NOMO-1 treated with DMSO at 0.1 percent for 48 hours (cell line): ENCODE results near the gene ARHGAP23.

Experiments used
- DNase-seq: peaks from one replicate; lab custom pipeline; 2025; ENCODE audit not compliant: unreplicated experiment; lab: John Stamatoyannopoulos, UW

Gene ARHGAP23, protein sequence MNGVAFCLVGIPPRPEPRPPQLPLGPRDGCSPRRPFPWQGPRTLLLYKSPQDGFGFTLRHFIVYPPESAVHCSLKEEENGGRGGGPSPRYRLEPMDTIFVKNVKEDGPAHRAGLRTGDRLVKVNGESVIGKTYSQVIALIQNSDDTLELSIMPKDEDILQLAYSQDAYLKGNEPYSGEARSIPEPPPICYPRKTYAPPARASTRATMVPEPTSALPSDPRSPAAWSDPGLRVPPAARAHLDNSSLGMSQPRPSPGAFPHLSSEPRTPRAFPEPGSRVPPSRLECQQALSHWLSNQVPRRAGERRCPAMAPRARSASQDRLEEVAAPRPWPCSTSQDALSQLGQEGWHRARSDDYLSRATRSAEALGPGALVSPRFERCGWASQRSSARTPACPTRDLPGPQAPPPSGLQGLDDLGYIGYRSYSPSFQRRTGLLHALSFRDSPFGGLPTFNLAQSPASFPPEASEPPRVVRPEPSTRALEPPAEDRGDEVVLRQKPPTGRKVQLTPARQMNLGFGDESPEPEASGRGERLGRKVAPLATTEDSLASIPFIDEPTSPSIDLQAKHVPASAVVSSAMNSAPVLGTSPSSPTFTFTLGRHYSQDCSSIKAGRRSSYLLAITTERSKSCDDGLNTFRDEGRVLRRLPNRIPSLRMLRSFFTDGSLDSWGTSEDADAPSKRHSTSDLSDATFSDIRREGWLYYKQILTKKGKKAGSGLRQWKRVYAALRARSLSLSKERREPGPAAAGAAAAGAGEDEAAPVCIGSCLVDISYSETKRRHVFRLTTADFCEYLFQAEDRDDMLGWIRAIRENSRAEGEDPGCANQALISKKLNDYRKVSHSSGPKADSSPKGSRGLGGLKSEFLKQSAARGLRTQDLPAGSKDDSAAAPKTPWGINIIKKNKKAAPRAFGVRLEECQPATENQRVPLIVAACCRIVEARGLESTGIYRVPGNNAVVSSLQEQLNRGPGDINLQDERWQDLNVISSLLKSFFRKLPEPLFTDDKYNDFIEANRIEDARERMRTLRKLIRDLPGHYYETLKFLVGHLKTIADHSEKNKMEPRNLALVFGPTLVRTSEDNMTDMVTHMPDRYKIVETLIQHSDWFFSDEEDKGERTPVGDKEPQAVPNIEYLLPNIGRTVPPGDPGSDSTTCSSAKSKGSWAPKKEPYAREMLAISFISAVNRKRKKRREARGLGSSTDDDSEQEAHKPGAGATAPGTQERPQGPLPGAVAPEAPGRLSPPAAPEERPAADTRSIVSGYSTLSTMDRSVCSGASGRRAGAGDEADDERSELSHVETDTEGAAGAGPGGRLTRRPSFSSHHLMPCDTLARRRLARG (N-terminal part only)

DNA sequence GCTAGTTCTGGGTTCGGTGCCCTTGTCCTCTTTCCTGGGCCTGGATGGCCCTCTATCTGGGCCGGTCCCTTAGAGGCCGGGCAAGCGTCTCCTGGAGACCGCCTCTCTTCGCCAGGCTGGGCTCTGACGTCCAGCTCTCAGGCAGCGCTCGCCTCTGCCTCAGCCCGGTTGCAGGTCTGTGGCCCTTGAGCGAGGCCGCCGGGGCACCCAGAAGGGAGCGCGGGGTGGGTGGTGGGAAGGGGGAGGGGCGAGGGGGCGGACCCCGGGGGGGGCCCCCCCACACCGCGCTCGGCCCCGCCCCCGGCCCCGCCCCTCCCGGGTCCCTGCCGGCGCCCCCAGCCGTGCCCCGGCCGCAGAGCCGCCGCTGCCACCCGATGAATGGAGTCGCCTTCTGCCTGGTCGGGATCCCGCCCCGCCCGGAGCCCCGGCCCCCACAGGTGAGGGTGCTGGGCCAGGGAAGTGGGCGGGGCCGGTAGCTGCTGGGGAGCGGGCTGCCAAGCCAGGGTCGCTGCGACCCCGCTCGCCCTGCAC lies at the start of gene ARHGAP23:
TSS of gene ARHGAP23 (plus strand) at position 353 of the 531 bp plus-strand sequence. CDS start at position 375, 22 bp downstream.
- DNase-seq = no peak

DNA sequence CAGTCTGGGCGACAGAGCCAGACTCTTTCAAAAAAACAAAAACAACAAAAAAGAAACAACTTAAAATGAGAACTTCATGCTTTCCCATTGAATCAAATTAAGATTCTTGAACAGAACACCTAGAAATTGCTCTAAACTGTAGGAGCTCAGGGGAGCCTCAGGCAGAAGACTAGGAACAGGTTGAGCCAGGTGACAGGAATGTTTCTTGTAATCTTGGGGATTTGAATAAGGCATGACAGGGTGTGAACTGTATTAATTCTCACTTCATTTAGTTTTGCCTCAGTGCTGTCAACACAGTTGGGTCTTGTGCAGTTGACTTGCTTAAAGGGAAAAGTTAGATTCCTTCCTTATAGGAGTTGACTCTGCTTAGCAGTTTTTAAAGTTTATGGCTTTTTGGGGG lies 48.8 kb upstream of the ARHGAP23 start:
- DNase-seq = no peak

DNA sequence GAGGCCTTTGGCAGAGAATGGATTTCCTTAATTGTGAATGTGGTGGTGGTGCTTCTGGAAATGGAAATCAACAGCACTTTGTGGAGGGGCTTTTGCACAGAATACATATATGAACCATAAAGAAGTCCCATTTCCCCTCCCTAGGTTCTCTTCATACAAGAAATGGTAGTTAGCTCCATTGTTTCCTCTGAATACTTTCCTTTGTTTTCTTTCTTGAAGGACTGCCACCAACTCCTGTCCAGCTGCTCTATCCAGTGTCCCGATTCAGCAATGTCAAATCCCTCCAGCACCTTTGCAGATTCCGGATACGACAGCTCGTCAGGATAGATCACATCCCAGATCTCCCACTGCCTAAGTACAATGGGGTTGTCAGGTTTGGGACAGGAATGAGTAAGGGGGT lies 33.2 kb upstream of the ARHGAP23 start:
- no peak for DNase-seq

DNA sequence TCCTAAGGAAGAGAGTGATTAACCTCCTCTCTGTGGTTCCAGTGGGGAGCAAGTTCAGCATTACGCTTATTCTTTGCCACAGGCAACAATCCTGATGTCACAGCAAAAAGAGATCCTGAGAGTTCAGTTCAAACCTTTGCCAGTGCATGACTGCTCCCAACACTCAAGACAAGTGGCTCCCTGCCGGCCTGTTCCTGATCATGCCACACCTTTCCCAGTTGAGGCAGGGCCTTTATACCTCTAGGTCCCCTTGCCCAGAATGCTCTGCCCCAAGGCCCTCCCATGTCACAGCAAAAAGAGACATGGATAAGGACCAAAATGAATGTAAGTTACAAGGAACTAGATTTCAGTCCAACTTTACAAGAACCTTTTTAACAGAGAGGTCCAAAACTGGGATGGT lies 31.0 kb upstream of the ARHGAP23 start:
- no peak for DNase-seq

DNA sequence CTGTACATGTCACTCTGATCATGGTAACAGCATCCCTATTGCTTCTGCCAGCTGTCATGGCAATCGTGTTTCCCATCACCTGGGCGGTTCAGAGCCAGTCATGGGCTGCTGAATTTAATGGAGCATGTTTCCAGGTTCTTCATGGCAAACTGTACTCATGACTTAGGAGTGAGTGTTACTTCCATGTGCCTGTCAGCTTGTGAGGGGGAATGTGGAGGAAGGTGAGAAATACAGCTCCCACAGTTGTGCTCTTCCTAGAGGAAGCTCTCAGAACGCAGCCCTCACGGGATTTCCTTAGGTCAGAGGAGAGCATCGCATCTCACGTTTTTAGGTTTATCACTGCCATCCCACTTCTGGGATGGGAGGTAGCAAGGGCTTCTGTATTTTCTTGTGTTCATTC lies 28.0 kb upstream of the ARHGAP23 start:
- DNase-seq = no peak

DNA sequence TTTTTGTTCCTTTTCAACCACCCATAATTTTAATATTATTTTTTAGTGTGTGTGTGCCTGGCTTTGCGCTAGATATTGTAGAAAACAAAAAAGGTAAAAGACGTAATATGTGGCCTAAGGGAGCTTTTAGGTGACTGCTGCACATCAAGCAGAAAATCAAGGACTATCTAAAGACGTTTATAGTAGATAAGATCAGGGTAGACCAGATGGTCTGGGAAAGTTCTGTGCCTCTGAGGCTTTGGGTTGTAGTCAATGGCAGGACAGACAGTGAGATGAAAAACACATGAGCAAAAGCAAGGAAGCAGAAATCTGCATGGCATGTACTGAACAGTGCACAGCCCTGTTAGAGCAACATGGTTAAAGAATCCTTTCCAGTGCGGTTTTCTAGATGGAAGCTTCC lies 26.8 kb upstream of the ARHGAP23 start:
- DNase-seq = no peak

DNA sequence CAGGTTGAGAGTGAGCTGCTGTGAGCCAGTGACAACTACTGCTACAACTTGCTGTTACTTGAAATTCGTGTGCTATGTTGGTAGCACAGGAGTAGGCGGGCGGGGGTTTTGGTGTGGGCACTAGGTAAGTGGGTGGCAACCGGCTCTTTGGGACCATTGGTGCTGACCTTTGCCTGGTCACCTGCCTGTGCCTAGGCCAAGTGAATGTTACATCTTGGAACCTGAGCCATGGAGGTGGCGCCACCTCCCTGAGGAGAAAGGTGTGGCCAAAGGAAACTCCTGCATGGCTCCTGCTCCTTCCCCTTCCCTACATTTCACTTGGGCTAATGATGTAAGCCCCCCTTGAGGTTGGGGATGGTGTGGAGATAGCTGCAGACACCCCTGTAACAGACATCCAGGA lies 25.4 kb upstream of the ARHGAP23 start:
- no peak for DNase-seq

DNA sequence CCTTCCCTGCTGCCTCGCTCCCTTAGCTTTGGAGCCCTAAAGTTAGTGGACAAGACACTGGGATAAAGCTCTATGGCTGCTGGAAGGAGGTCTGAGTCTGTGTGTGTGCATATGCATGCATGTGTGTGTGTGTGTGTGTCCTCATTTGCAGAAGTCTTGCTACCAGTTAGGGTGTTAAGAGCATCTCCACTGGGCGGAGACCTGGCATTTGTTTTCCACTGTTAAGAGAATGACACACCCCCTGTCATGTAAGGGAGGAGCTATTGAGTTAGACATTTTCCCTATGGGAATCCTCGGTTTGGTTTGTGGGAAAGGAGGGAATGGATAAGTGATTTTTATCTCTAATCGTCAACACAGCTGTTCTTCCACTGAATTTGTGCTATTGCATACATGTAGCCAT lies 24.8 kb upstream of the ARHGAP23 start:
- DNase-seq = no peak

DNA sequence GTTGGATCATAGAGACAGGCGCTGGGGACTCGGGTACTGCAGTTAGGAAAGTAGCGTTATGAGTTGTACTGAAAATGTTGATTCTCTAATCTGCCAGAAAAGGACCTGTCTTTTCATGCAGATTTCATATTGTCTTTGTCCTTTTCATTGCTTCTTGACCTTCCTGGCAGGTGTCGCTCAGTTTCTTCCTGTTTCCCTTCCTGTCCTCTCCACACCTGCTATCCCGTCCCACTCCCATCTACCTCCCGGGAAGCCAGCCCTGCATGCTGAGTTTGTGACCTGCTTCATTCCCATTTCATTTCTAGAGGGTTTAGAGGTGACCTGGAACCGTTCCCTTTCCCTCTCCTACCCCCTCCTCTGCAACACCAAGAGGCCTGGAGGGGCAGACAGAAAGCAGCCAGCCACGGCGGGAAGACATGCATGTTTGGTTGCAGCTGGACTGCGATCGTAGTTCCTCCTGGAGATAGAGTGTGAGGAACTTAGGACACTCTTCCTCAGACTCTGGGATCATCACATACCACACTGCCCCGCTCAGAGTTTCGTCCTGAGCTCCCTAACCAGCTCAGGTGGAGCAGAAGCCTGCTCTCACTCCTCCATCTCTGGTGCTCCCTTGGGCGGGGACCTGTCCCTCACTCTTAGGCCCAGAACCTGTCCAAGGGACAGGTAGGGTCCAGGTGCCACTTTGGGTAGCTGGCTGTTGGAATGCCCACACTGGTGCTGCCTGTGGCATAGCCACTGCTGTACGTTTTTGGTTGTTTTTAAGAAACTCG lies 23.9 kb upstream of the ARHGAP23 start:
- no peak for DNase-seq

DNA sequence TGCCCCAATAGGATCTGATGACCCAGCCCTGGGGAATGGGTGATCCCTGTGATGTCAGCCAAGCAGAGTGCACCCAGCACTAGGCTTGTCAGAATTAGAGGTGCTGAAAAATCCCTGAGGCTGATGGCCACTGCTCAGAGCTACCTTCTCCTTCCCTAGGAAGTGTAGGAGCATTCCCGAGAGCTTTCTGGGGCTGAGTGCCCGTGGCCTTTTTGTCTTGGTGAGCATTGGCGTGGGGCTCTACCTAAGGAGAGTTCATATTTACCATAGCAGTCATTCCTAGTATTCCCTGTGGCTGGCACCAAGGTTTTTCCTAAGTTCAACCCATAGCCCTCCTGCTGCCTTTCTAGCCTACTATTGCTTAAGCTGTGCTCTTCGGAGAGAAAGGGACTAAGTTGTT lies 22.6 kb upstream of the ARHGAP23 start:
- no peak for DNase-seq

DNA sequence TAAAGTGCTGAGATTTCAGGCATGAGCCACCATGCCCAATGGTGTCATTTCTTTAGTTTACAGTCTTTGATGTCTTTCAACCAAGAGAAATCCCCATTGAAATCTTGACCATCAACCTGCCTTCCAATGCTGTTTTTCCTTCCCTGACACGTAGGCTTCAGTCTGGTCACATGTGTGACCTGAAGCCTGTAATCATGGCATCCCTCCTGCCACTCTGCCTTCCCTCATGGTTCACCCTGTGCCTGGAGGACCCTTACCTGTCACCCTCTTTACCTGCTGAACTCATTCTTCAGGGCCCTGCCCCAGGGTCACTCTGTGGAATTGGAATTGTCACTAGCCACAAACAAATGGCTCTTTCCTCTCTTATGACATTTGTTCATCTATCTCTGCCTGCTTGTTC lies 18.1 kb upstream of the ARHGAP23 start:
- DNase-seq = no peak

DNA sequence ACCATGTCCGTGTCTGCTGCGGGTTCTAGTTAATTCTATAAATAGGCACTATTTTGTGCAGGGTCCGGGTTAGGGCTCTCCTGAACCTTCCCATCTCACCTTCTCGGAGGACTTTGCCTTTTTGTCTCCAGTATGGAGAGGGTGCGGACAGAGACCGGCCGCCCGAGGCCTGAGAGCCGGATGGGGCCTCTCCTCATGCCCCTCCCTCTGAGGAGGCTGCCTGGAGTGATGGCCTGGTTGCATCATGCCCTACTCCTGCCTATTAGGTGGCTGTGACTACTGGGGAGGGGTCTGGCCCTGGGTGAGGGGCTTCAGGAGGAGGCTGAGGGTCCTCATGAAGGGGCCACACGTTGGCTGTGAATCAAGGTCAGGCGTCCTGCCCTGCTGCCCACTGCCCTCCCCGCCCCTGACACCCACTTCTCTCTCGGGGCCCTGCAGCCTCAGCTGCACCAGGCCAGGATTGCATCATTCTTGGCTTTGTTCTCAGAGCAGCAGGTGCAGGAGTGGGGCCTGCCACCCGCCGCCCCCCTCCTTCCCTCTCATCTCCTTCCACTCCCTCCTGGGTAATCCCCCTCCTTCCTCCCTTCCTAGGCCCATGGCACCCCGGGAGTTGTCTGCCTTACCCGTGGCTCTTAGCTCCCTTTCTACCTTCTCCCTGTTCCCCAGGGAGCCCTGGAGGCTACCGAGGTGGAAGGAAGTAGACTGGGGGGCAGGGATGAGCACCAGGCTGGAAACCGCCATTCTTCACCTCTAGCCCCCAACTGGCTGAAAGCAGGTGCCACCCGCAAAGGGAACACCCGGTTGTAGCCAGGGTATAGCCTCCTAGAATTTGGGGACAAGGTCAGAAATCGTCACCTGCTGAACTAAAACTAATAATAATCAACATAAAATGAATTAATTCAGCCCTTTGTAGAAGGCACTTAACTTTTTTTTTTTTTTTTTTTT lies 12.7 kb upstream of the ARHGAP23 start:
- peak; percentile 45 for DNase-seq

DNA sequence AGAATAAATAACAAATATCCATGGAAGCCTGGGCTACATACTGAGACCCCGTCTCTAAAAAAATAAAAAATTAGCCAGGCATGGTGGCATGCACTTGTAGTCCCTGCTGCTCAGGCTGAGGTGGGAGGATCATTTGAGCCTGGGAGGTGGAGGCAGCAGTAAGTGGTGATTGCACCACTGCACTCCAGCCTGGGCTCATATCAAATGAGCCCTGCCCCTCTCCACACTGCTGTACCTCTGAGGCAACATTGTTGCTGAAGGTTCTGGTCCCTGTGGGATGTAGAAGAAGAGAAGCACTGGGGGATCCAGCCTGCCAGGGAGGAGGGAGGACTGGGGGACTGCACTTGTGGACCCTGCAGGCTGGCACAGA lies 11.4 kb upstream of the ARHGAP23 start:
- peak; percentile 28 for DNase-seq

DNA sequence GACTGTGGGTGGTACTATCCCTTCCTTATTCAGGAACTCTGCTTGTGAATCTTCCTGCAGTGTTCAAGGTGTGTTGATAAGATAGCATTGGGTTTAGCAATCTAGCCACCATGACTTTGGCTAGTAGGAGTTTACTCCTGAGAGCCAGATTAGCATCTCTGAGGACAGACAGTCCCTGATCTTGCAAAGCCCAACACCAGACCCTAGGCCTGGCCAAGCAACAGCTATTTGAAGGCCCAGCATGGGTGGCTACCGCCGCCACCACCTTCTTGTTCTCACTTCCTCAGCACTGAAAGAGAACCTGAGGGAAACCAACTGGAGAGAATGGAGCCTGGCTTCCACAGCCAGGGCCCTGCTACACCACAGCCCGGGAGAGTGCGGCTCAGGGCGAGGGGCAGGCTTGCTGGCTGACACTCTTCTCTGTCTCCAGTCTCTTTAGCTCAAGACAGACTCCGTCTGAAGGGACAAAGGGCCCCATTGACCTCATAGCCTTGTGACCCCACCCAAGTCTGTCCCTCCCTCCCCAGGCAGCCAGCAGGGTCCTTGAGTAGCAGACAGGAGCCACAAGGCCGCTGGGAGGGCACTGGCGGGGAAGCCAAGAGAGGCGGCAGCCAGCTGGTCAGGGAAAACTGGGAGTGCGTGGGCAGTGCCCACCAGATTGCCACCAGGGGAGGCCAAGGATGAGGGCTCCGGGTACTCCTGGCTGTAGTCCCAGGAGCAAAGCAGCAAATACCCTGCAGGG lies 10.9 kb upstream of the ARHGAP23 start:
- no peak for DNase-seq

DNA sequence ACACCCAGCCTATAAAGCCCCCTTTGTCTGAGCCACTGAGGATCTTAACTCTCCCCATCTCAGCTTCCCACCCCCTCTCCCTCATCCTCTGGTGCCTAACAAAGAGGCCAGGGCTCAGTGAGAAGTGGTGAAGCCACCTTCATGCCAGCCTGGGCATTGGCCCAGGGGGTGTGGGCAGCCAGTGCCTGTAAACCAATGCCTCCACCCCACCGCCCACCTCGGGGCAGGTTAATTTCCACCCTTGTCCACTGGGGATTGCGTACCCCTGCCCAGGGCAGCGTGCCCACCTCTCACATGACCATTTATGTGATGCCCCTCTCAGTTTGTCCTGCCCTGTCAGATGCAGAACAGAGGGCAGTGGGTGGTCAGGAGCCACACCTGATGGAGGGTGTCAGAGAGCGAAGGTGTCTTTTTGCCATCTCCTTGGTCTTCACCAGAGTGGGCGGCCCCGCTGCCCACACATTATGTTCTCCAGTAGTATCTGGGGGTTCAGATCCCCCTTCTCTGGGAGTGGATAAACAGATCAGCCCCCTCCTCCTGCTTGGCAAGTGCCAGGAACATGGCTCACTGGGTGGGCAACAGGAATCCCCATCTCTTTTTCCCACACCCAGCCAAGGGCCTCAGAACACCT lies 10.1 kb upstream of the ARHGAP23 start:
- no peak for DNase-seq

DNA sequence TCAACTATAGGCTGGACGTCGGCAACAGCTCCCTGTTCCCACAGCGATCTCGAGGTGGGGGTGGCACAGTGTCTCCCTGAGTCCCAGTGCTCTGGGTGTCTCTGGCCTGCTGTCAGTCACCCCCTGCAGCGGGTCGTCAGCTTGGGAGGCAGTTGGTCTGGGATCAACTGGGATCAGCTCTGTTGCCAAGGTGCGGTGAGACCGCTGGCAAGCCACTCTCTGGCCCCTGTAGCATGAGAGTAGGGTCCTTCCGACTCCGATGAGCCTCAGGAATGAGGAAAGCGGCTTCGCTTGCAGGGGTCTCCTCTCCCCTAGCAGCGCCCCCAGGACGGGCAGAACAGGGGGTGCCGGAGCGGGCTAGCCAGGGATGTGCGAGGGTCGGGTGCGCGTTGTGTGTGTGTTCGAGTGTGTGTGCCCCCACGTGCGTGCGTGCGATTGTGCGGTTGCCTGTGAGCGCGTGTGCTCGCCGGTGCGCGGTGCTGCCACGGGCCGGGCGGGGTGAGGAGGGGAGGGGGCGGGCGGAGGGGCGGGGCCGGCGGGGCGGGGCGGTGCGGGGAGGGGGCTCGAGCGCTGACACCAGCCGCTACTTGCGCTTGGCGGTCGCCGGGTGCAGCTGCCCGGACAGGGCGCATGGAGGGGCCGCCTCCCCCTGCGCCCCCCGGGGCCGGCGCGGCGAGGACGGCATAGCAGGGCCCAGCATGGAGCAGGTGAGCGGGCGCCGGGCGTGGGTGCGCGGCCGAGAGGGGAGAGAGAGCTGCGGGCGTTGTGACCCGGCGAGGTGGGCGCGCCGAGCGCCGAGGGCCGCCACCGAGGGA lies 9.4 kb upstream of the ARHGAP23 start:
- no peak for DNase-seq

DNA sequence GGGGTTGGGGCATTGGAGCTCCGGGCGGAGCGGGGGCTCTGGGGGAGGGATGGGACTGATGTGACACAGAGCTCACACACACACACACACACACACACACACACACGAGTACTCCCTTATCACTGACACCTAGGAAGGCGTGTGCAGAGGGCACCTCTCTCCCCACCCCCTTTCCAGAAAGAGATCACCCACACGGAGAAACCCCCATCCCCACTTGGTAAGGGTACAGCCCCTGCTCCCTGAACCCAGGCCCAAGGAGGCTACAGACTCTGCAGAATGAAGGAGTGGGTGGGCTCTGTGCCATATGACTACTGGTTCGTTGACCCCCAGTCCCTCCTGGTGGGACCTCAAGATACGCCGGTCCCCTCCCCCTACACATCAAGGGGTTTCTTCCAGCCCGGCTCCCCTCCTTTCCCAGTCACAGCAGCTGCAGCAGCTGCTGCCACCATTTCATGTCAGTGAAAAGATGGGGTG lies 8.7 kb upstream of the ARHGAP23 start:
- no peak for DNase-seq
